ENCODE data around the gene SRCAP.

The SRCAP gene

DNA sequence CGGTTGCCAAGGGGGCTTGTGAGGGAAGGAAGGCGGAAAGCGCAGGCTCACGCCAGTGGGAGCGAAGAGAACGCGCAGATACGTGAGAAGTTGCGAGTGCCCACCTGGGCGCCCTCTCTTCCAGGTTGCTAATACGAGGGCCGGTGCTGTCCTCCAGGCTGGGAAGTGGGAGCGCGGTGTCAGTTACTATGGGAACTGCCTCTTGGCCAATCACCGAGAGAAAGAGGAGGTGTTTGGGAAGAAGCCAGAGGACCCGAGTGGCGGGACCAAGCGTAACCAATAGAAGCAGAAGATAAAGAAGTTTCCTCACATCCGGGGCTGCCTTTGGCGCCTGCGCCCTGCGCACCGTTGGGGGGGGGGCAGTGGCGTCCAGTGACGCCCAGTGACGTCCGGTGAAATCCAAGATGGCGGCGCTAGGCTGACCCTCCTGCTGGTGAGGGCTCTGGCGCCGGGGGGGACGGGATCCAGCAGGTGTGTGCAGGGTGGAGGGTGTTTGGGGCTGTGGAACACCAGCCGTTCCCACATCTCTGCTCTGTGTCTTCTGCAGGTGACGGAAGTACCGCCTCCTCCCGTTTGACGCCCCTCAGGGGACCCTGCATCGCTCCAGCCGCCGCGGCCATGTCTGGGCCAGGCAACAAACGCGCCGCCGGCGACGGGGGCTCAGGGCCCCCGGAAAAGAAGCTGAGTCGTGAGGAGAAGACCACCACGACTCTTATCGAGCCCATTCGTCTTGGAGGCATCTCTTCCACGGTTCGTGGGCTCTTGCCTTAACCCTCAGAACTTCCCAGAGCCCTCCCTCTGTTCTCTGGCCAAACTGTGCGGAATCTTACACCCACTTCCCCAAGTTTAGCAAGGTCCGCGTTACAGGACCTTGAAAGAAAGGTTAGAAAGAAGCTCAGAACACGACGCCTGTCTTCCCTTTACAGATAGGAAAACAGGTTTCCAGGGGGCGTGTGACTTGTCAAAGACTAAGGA lies 63.2 kb downstream of the SRCAP start, which contains the start of the genes CFAP119 and RNF40:
CFAP119 (minus strand) TSS at position 135 of the 975 bp plus-strand sequence. CDS start 314 bp downstream, outside the sequence.
RNF40 (plus strand) TSS at position 395 of the 975 bp plus-strand sequence; CDS start at position 619, 224 bp downstream.
- H3K23ac ChIP-seq (ENCODE audit: low read length): no peak within 1 kb of the TSS
- peak within 1 kb of the TSS; percentile 73 for H2AK5ac ChIP-seq (ENCODE audit: low read length)
- H3K4me1 ChIP-seq (ENCODE audit: control insufficient read depth, low read depth, low read length): no peaks in the 10 kb centered on the region
- peak within 1 kb of the TSS; percentile 100 for H3K56ac ChIP-seq (ENCODE audit: low read length)
- H3K4me2 ChIP-seq (ENCODE audit: low read length): peak within 1 kb of the TSS; percentile 99
- peaks cover 15% of the 10 kb centered on the region for H3K79me2 ChIP-seq (ENCODE audit: control insufficient read depth, insufficient read depth, low read length)
- no peak within 1 kb of the TSS for H2BK120ac ChIP-seq (ENCODE audit: low read depth, low read length)
- no peak within 1 kb of the TSS for H4K8ac ChIP-seq (ENCODE audit: low read depth, low read length)
- DNase-seq: peak; percentile 99
- peak within 1 kb of the TSS; percentile 45 for H3K27ac ChIP-seq (ENCODE audit: low read depth, low read length)
- no peak within 1 kb of the TSS for H3K4ac ChIP-seq (ENCODE audit: low read depth, low read length)
- H2BK15ac ChIP-seq (replicated peaks; ENCODE audit: low read depth): no peak within 1 kb of the TSS
- H3K27me3 ChIP-seq (ENCODE audit: insufficient read depth, low read length, poor library complexity): no peaks in the 10 kb centered on the region
- H3K9ac ChIP-seq (ENCODE audit: low read length): peak within 1 kb of the TSS; percentile 98
- H3K18ac ChIP-seq (ENCODE audit: low read length): no peak within 1 kb of the TSS
- H3K36me3 ChIP-seq (ENCODE audit: control insufficient read depth, insufficient read depth, low read length): peaks cover 16% of the 10 kb centered on the region
- no peak within 1 kb of the TSS for H4K5ac ChIP-seq (ENCODE audit: low read length)
- no peak within 1 kb of the TSS for H2BK5ac ChIP-seq (ENCODE audit: low read length)
- no CpG with 5 or more reads among the region's 60 CpGs for WGBS (ENCODE audit: extremely low coverage, insufficient coverage, low lambda C conversion rate)
- peaks cover 16% of the 10 kb centered on the region for H3K79me1 ChIP-seq (ENCODE audit: low read length)
- H3K4me3 ChIP-seq (ENCODE audit: low read length): peak within 1 kb of the TSS; percentile 97

DNA sequence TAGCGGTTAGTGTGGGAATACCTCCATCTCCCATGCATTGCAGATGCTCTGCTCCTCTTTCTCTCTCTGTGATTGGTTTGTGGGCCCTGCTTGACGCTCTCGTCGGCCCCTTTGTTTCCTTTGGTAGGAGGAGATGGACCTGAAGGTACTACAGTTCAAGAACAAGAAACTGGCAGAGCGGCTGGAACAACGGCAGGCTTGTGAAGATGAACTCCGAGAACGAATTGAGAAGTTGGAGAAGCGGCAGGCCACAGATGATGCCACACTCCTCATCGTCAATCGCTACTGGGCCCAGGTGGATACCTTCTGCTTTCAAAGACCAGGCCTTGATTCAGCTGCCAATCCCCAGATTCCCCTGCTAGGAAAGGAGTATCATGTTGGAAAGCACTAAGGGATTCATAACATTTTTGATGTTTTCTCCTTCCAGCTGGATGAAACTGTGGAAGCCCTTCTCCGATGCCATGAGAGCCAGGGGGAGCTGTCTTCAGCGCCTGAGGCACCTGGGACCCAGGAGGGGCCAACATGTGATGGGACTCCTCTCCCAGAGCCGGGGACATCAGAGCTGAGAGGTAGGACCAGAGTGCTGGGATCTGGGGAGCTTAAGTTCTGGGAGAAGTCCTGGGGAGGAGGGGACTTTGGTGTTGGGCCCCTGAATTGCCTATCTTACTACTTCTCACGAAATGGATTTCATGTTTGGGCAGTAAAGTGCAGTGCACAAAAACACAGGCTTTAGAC lies 64.2 kb downstream of the SRCAP start:
- H2BK5ac ChIP-seq (ENCODE audit: low read length): no peak overlapping the region
- H3K36me3 ChIP-seq (ENCODE audit: control insufficient read depth, insufficient read depth, low read length): peaks cover 19% of the 10 kb centered on the region
- H3K4me1 ChIP-seq (ENCODE audit: control insufficient read depth, low read depth, low read length): no peaks in the 10 kb centered on the region
- peaks cover 16% of the 10 kb centered on the region for H3K79me1 ChIP-seq (ENCODE audit: low read length)
- peak overlapping the region; percentile 99 for H3K4me2 ChIP-seq (ENCODE audit: low read length)
- H3K56ac ChIP-seq (ENCODE audit: low read length): peak overlapping the region; percentile 100
- no peak overlapping the region for H4K5ac ChIP-seq (ENCODE audit: low read length)
- H3K4me3 ChIP-seq (ENCODE audit: low read length): peak overlapping the region; percentile 97
- no peak for DNase-seq
- no peak overlapping the region for H3K23ac ChIP-seq (ENCODE audit: low read length)
- H3K18ac ChIP-seq (ENCODE audit: low read length): no peak overlapping the region
- H3K9ac ChIP-seq (ENCODE audit: low read length): peak overlapping the region; percentile 98
- no peak overlapping the region for H2AK5ac ChIP-seq (ENCODE audit: low read length)
- no peak overlapping the region for H3K4ac ChIP-seq (ENCODE audit: low read depth, low read length)
- H2BK15ac ChIP-seq (replicated peaks; ENCODE audit: low read depth): no peak overlapping the region
- no peak overlapping the region for H3K27ac ChIP-seq (ENCODE audit: low read depth, low read length)
- no peak overlapping the region for H4K8ac ChIP-seq (ENCODE audit: low read depth, low read length)
- no peak overlapping the region for H2BK120ac ChIP-seq (ENCODE audit: low read depth, low read length)
- no CpG with 5 or more reads among the region's 15 CpGs for WGBS (ENCODE audit: extremely low coverage, insufficient coverage, low lambda C conversion rate)
- peaks cover 15% of the 10 kb centered on the region for H3K79me2 ChIP-seq (ENCODE audit: control insufficient read depth, insufficient read depth, low read length)
- H3K27me3 ChIP-seq (ENCODE audit: insufficient read depth, low read length, poor library complexity): no peaks in the 10 kb centered on the region

DNA sequence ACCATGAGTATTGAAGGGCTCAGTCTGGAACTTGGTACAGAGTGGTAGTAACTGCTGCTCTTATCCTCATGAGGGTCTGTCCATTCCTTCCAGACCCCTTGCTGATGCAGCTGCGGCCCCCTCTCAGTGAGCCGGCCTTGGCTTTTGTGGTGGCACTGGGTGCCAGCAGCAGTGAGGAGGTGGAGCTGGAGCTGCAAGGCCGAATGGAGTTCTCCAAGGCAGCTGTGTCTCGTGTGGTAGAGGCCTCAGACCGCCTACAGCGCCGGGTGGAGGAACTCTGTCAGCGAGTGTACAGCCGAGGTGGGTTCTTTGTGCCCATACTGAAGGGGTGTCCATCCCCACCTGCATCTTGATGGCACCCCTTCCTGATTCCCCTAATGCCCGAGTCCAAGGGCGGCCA lies 65.1 kb downstream of the SRCAP start:
- Histone ChIP-seq H3K4me1 (ENCODE audit: control insufficient read depth, low read depth, low read length) (no peaks in the 10 kb centered on the region), H3K4ac (ENCODE audit: low read depth, low read length) (no peak overlapping the region), H2BK5ac (ENCODE audit: low read length) (no peak overlapping the region), H4K8ac (ENCODE audit: low read depth, low read length) (no peak overlapping the region), H3K27me3 (ENCODE audit: insufficient read depth, low read length, poor library complexity) (no peaks in the 10 kb centered on the region), H3K79me2 (ENCODE audit: control insufficient read depth, insufficient read depth, low read length) (peaks cover 15% of the 10 kb centered on the region), H3K4me3 (ENCODE audit: low read length) (no peak overlapping the region), H3K36me3 (ENCODE audit: control insufficient read depth, insufficient read depth, low read length) (peaks cover 19% of the 10 kb centered on the region), H3K9ac (ENCODE audit: low read length) (no peak overlapping the region), H3K79me1 (ENCODE audit: low read length) (peaks cover 16% of the 10 kb centered on the region), H3K56ac (ENCODE audit: low read length) (no peak overlapping the region), H2BK120ac (ENCODE audit: low read depth, low read length) (no peak overlapping the region), H3K27ac (ENCODE audit: low read depth, low read length) (no peak overlapping the region), H3K23ac (ENCODE audit: low read length) (no peak overlapping the region), H2BK15ac (replicated peaks; ENCODE audit: low read depth) (no peak overlapping the region), H2AK5ac (ENCODE audit: low read length) (no peak overlapping the region), H3K4me2 (ENCODE audit: low read length) (no peak overlapping the region), H4K5ac (ENCODE audit: low read length) (no peak overlapping the region), H3K18ac (ENCODE audit: low read length) (no peak overlapping the region)
- no CpG with 5 or more reads among the region's 11 CpGs for WGBS (ENCODE audit: extremely low coverage, insufficient coverage, low lambda C conversion rate)
- no peak for DNase-seq

DNA sequence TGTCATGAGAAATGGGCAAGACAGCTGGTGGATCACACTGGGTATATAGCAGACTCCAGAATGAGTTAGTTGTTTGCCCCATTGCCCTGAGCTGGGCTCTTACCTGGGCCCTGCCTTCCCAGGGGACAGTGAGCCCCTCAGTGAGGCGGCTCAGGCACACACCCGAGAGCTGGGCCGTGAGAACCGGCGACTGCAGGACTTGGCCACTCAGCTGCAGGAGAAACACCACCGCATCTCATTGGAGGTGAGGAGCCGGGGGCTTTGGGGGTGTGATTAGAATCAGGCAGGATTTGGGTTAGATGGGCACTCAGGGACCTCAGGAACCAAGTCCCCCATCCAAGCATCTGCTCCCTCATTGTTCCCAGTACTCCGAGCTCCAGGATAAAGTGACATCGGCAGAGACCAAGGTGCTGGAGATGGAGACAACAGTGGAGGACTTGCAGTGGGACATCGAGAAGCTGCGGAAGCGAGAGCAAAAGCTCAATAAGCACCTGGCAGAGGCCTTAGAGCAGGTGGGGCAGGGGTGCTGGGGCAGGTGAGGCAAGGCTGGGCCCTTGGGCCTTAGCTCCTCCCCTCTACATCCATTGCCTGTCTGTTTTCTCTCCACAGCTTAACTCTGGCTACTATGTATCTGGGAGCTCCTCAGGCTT lies 66.0 kb downstream of the SRCAP start:
- no peak overlapping the region for H2BK15ac ChIP-seq (replicated peaks; ENCODE audit: low read depth)
- no peak overlapping the region for H2AK5ac ChIP-seq (ENCODE audit: low read length)
- no peaks in the 10 kb centered on the region for H3K27me3 ChIP-seq (ENCODE audit: insufficient read depth, low read length, poor library complexity)
- no peak overlapping the region for H4K5ac ChIP-seq (ENCODE audit: low read length)
- H3K27ac ChIP-seq (ENCODE audit: low read depth, low read length): no peak overlapping the region
- H3K4me1 ChIP-seq (ENCODE audit: control insufficient read depth, low read depth, low read length): no peaks in the 10 kb centered on the region
- H4K8ac ChIP-seq (ENCODE audit: low read depth, low read length): no peak overlapping the region
- H3K79me1 ChIP-seq (ENCODE audit: low read length): peaks cover 16% of the 10 kb centered on the region
- no peak for DNase-seq
- no peak overlapping the region for H3K4me2 ChIP-seq (ENCODE audit: low read length)
- no peak overlapping the region for H2BK120ac ChIP-seq (ENCODE audit: low read depth, low read length)
- no peak overlapping the region for H3K18ac ChIP-seq (ENCODE audit: low read length)
- H3K4me3 ChIP-seq (ENCODE audit: low read length): no peak overlapping the region
- WGBS (ENCODE audit: extremely low coverage, insufficient coverage, low lambda C conversion rate): no CpG with 5 or more reads among the region's 12 CpGs
- no peak overlapping the region for H3K4ac ChIP-seq (ENCODE audit: low read depth, low read length)
- no peak overlapping the region for H3K56ac ChIP-seq (ENCODE audit: low read length)
- H3K79me2 ChIP-seq (ENCODE audit: control insufficient read depth, insufficient read depth, low read length): peaks cover 15% of the 10 kb centered on the region
- H3K36me3 ChIP-seq (ENCODE audit: control insufficient read depth, insufficient read depth, low read length): peaks cover 22% of the 10 kb centered on the region
- no peak overlapping the region for H3K23ac ChIP-seq (ENCODE audit: low read length)
- H3K9ac ChIP-seq (ENCODE audit: low read length): no peak overlapping the region
- H2BK5ac ChIP-seq (ENCODE audit: low read length): no peak overlapping the region

DNA sequence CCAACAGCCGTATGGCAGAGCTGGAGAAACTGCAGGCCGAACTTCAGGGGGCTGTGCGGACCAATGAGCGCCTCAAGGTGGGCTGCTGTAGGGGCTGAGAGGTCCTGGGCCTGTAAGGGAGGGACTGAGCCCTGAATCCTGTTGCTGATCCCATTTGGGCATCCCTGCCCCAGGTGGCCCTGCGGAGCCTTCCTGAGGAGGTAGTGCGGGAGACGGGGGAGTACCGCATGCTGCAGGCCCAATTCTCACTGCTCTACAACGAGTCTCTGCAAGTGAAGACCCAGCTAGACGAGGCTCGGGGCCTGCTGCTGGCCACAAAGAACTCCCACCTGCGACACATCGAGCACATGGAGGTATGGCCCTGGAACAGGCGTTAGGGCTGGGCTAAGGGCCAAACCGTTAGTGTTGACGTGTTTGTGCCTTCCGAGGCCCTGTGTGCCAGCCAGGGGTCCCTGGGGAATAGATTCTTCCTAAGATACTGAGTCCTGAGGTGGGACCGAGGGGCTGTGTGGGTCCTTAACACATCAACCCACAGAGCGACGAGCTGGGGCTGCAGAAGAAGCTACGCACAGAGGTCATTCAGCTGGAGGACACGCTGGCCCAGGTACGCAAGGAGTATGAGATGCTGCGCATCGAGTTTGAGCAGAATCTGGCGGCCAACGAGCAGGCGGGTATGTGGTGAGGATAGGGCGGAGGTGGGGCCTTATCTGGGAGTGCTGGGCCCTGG lies 67.4 kb downstream of the SRCAP start:
- H3K27me3 ChIP-seq (ENCODE audit: insufficient read depth, low read length, poor library complexity): no peaks in the 10 kb centered on the region
- no peak overlapping the region for H2BK120ac ChIP-seq (ENCODE audit: low read depth, low read length)
- peaks cover 27% of the 10 kb centered on the region for H3K36me3 ChIP-seq (ENCODE audit: control insufficient read depth, insufficient read depth, low read length)
- no peak overlapping the region for H2BK15ac ChIP-seq (replicated peaks; ENCODE audit: low read depth)
- H2BK5ac ChIP-seq (ENCODE audit: low read length): no peak overlapping the region
- no peak overlapping the region for H3K23ac ChIP-seq (ENCODE audit: low read length)
- H3K27ac ChIP-seq (ENCODE audit: low read depth, low read length): no peak overlapping the region
- H4K5ac ChIP-seq (ENCODE audit: low read length): no peak overlapping the region
- H3K18ac ChIP-seq (ENCODE audit: low read length): no peak overlapping the region
- no peak overlapping the region for H4K8ac ChIP-seq (ENCODE audit: low read depth, low read length)
- H3K4me1 ChIP-seq (ENCODE audit: control insufficient read depth, low read depth, low read length): no peaks in the 10 kb centered on the region
- H3K9ac ChIP-seq (ENCODE audit: low read length): no peak overlapping the region
- no peak overlapping the region for H3K56ac ChIP-seq (ENCODE audit: low read length)
- no peak overlapping the region for H3K4ac ChIP-seq (ENCODE audit: low read depth, low read length)
- H2AK5ac ChIP-seq (ENCODE audit: low read length): no peak overlapping the region
- H3K4me2 ChIP-seq (ENCODE audit: low read length): no peak overlapping the region
- H3K79me1 ChIP-seq (ENCODE audit: low read length): peaks cover 16% of the 10 kb centered on the region
- WGBS (ENCODE audit: extremely low coverage, insufficient coverage, low lambda C conversion rate): no CpG with 5 or more reads among the region's 29 CpGs
- peaks cover 15% of the 10 kb centered on the region for H3K79me2 ChIP-seq (ENCODE audit: control insufficient read depth, insufficient read depth, low read length)
- no peak for DNase-seq
- H3K4me3 ChIP-seq (ENCODE audit: low read length): no peak overlapping the region

All from mesendoderm (in vitro differentiated cells).